Measurements from ENCODE around the gene FSTL3. TPM values are rescaled to one million over a fixed set of nuclear protein-coding genes. Genes with fewer than 3 reads are reported as not detected.
"Not testable (repeated sequence)": the region's sequence is repeated elsewhere in the genome, so short reads cannot be mapped to it uniquely, and the experiment has no call there.

Gene FSTL3
- polyA plus RNA-seq, 5 donors, result 7.0 to 17.2 (median 12.9) TPM

GRCh38 chr19:660793-661426 lies 15.3 kb upstream of the FSTL3 start:
- DNase-seq, result no peak

- no peak for DNase-seq
Observed at GRCh38 chr19:661427-662196, 14.6 kb upstream of the FSTL3 start.

- DNase-seq, result no peak
Observed at GRCh38 chr19:662207-662961, 13.8 kb upstream of the FSTL3 start.

GRCh38 chr19:662962-663681 lies 13.1 kb upstream of the FSTL3 start, which contains the start of gene RNF126:
TSS of gene RNF126 (minus strand) at chr19:663214. CDS start at chr19:663121, 93 bp downstream.
- DNase-seq, result peak; percentile 87 to 89

- no peak for DNase-seq
Observed at GRCh38 chr19:663682-664117, 12.5 kb upstream of the FSTL3 start.

GRCh38 chr19:664913-665443 lies 11.2 kb upstream of the FSTL3 start:
- peak; percentile 69 to 81 for DNase-seq

GRCh38 chr19:666985-667573 lies 9.1 kb upstream of the FSTL3 start:
- DNase-seq, result not testable (repeated sequence)

- not testable (repeated sequence) for DNase-seq
Observed at GRCh38 chr19:668675-669434, 7.3 kb upstream of the FSTL3 start.

GRCh38 chr19:670609-671075 lies 5.5 kb upstream of the FSTL3 start:
- DNase-seq, result no peak

- DNase-seq, result no peak
Observed at GRCh38 chr19:674282-675151, 1.7 kb upstream of the FSTL3 start.

GRCh38 chr19:676007-676338 lies 219 bp upstream of the FSTL3 start:
- no peak for DNase-seq

- DNase-seq, result no peak
Observed at GRCh38 chr19:677201-677600, 1.0 kb downstream of the FSTL3 start.

- no peak for DNase-seq
Observed at GRCh38 chr19:677601-678436, 1.6 kb downstream of the FSTL3 start.

- no peak for DNase-seq
Observed at GRCh38 chr19:678791-679388, 2.7 kb downstream of the FSTL3 start.

- DNase-seq, result peak; percentile 77
Observed at GRCh38 chr19:679418-680286, 3.5 kb downstream of the FSTL3 start.

- peak; percentile 95 to 96 for DNase-seq
Observed at GRCh38 chr19:680287-681028, 4.3 kb downstream of the FSTL3 start.

Data from right lung (tissue), 5 donors.